ENCODE measurements around the gene PDGFRB.
"Not testable (repeated sequence)": the region's sequence is repeated elsewhere in the genome, so short reads cannot be mapped to it uniquely, and the experiment has no call there.

PDGFRB gene

DNA sequence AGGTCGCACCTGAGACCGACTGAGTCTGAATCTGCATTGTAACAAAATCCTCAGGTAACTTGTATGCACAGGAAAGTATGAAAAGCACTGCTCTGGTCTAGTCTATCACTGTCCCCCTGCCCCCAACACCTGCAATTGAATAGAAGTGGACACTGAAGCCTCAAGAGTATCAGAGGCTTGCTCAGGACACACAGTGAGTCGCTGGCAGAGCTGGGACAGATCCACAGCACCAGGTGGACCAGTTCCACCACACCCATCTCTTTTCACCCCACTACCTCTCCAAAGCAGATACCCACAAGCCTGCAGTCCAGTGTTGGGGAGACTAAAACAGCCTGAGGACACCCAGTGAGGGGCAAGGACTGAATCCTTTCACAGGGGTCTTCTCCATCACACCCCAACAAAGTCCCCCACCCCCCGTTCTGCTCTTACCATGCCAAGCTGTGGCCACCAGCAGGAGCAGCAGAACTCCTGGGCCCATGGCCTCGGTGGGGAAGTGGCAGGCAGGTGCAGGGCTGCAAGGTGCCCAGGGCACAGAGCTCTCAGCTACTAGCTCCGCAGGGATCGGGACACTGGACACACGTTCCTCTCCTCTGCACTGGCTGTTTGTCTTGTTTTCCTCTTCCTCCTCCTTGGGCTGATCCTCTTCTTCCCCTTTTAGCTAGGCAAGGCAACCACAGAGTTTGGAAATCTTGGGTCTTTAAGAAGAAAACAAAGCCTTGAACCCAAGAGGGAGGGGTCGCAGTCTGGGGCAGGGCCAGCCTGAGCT is 69.5 kb downstream of the PDGFRB start, which contains the start of gene CSF1R:
Gene CSF1R, minus strand, starts transcription at position 605 of the 766 bp plus-strand sequence. Its CDS starts 127 bp downstream, at position 478.
- no peak for DNase-seq

DNA sequence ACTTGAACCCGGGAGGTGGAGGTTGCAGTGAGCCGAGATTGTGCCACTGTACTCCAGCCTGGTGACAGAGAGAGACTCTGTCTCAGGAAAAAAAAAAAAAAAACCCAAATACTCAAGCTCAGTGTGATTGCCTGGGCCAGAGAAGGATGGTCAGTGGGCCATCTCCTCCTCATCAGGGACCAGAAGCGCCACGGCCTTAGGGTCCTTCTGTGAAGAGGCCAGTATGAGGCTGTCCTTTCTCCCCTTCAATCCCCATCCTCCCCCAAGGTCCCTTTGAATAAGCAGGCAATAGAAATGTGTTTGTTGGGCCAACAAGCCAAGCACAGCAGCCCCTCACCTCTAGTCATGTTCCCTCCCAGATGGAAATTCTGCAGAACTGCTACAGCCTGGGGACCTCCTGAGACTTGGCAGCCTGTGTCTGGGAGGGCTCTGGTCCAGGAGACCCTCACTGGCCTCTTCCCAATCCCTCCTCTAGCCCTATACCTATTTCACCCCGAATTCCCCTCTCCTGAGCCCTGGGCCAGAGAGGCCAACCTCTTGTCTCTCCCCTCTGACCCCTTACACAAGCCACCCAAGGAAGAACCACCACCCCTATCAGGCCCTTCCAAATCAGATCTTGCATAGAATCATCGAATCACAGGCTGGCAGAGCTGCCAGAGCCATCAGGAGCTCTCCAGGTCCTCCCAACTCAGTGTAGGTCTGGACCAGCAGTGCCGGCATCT is 70.3 kb downstream of the PDGFRB start:
- no peak for DNase-seq

- not testable (repeated sequence) for DNase-seq
These were observed 70.9 kb downstream of the PDGFRB start for GRCh38 chr5:150084754-150085153.

GRCh38 chr5:150082889-150083288 is 72.8 kb downstream of the PDGFRB start:
- no peak for DNase-seq

GRCh38 chr5:150082374-150082773 is 73.3 kb downstream of the PDGFRB start:
- DNase-seq, result no peak

GRCh38 chr5:150081541-150082283 is 73.9 kb downstream of the PDGFRB start:
- DNase-seq, result peak in 30 of 58 donors; percentile 13 to 69 (median 40)

DNA sequence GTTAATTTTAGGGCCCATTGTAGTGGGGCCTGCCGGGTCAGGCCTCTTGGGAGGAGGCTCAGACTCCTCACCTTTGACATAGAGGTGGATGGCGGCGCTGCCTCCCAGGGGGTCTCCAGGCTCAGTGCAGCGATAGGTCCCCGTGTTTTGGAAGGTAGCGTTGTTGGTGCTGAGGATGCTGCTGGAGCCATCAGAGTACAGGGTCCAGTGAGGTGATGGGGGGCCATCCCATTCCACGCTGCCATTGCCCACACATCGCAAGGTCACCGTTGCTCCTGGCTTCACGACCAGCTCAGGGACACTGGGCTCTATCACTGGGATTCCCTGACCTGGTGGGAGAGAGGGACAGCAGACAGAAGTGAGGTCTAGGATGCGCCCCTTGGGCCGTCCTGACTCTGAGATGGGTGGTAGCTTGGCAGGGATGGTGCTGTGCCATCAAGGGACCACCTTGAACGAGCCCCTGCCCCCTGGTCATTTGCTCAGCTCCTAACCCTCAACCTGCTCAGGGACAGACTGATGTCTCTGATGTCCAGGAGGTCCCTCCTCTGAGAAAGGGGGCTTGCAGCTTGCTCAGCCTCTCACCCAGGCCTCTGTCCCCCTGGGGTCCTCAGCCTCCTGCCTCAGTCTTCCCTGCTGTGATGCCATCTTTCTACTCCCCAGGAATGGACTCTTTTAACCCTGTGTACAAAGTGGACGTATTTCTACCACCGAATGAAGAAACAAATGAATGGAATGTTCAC is 74.8 kb downstream of the PDGFRB start:
- no peak for DNase-seq

DNA sequence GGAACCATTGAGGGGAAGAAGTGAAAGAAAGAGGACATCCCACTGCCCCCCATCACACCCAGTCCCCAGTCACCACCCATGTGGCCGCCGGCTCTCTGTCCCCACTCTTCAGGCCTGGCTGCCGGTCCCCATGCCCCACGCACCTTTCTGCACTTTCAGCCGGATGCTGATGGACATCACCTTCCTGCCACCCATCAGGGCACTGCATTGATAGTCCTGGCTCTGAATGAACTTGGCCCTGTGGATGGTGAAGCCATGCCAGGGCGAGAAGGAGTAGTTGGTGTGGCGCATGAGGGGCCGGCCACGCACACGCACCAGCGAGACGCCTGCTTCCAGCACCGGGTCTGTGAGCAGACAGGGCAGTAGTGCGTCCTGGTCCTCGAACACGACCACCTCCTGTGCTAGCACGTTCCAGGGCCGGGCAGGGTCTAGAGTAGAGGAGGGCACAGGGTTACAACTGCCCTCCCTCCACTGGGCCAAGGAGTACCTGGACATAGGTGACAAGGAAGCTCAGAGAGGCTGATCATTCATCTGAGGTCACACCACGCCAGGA is 75.7 kb downstream of the PDGFRB start:
- no peak for DNase-seq

- DNase-seq, result no peak
These were observed 76.6 kb downstream of the PDGFRB start for GRCh38 chr5:150078802-150079689.

GRCh38 chr5:150077996-150078801 is 77.4 kb downstream of the PDGFRB start:
- no peak for DNase-seq

DNA sequence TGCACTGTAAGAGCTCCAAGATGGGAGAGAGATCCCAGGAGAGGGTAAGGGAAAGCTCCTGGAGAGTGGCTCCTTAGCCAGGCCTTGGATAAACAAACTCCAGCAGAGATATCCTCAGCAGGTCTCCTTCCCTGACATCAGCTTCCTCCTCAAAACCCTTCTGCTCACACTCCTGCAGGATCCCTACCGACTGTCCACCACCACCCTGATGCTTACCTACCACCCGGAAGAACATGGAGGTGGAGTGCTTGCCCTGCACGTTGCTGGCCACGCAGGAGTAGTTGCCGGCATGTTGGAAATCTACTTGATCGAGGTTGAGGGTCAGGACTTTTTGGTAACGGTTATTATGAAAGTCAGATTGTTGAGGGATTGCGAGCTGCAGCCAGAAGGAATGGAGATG is 78.6 kb downstream of the PDGFRB start:
- DNase-seq, result no peak

GRCh38 chr5:150075806-150076205 is 79.8 kb downstream of the PDGFRB start:
- DNase-seq, result no peak

DNA sequence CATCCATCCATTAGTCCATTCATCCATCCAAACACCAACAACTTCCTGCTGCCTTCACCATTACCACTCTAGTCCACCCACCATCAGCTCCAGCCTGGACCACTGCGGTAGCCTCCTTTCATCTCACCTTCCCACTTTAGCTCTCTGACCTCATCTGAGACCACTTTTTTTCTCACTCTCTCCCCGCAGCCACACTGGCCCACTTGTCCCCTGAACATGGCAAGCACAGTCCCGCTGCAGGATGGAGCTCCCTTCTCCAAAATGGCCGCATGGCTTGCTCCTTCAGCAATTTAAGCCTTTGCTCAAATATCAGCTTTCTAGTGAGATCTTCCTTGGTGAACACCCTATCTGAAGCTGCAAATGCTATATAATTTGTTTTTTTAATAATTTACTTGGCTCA is 80.4 kb downstream of the PDGFRB start:
- DNase-seq, result no peak

GRCh38 chr5:150073677-150074076 is 82.0 kb downstream of the PDGFRB start:
- DNase-seq, result no peak

DNA sequence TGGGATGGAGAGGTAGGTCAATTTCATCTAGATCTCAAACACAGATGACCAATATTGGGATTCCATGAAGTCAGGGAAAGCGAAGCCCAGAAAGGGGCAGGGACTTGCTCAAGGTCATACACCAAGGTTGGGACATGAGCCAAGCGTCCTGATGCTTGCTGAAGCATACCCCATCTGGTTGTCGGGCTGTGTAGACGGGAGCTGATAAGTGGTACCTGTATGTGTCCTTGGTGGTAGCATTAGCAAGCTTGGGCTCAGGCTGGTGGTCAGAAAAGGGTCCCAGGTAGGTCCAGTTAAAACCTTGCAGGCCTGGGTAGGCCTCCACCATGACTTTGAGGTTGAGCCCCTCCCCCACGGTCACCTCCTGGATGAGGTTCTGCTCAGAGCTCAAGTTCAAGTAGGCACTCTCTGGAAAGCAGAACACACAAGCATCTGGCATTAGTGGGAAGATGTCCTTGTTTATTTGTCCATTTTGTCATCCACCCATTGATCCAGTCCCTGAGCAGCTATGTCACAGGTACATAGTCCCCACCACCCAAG is 82.5 kb downstream of the PDGFRB start:
- DNase-seq, result no peak

- no peak for DNase-seq
These were observed 84.8 kb downstream of the PDGFRB start for GRCh38 chr5:150070821-150071220.

GRCh38 chr5:150069672-150070627 is 85.7 kb downstream of the PDGFRB start:
- DNase-seq, result no peak
